Measurements from ENCODE around the gene HDAC9. TPM values are rescaled to one million over a fixed set of nuclear protein-coding genes. Genes with fewer than 3 reads are reported as not detected.

HDAC9 gene
- total RNA-seq, 1 donor from 2014 or later, result 28.6 TPM

- Histone ChIP-seq H3K4me3 (no peak overlapping the region), H3K4me2 (no peak overlapping the region), H3K9me3 (ENCODE audit: low read depth) (no peaks in the 10 kb centered on the region), H3K27ac (no peak overlapping the region), H4K20me1 (ENCODE audit: low read depth) (no peaks in the 10 kb centered on the region), H3K79me2 (ENCODE audit: low read depth) (no peaks in the 10 kb centered on the region), H3F3A (ENCODE audit: low read depth) (no peaks in the 10 kb centered on the region), H3K4me1 (no peaks in the 10 kb centered on the region), H3K9ac (no peak overlapping the region), H3K27me3 (no peaks in the 10 kb centered on the region), H3K36me3 (no peaks in the 10 kb centered on the region), H2AFZ (replicated peaks) (no peak overlapping the region)
- no peak for DNase-seq (ENCODE audit: low spot score)
- H3K4me1 Mint-ChIP-seq, result peaks cover 2% of the 10 kb centered on the region
- no peak for TF ChIP-seq EZH2 (IDR thresholded peaks at IDR 0.05)
- no peak for TF ChIP-seq CTCF (IDR thresholded peaks at IDR 0.05)
- TF ChIP-seq EZH2phosphoT487 (IDR thresholded peaks at IDR 0.05), result no peak
- H3K27ac Mint-ChIP-seq, result no peak overlapping the region
- H3K4me3 Mint-ChIP-seq, result no peak overlapping the region
- no peaks in the 10 kb centered on the region for H3K27me3 Mint-ChIP-seq (ENCODE audit: insufficient read depth, low read depth)
- no peaks in the 10 kb centered on the region for H3K36me3 Mint-ChIP-seq
- H3K9me3 Mint-ChIP-seq, result no peaks in the 10 kb centered on the region
These were observed 369.4 kb downstream of the HDAC9 start for GRCh38 chr7:18864967-18865366.

GRCh38 chr7:18866359-18867036 is 370.9 kb downstream of the HDAC9 start:
- Histone ChIP-seq H3K4me2 (no peak overlapping the region), H3K27ac (no peak overlapping the region), H3K27me3 (no peaks in the 10 kb centered on the region), H3K9ac (no peak overlapping the region), H3K79me2 (ENCODE audit: low read depth) (no peaks in the 10 kb centered on the region), H4K20me1 (ENCODE audit: low read depth) (no peaks in the 10 kb centered on the region), H3K4me1 (no peaks in the 10 kb centered on the region), H3F3A (ENCODE audit: low read depth) (no peaks in the 10 kb centered on the region), H3K36me3 (no peaks in the 10 kb centered on the region), H2AFZ (replicated peaks) (no peak overlapping the region), H3K4me3 (no peak overlapping the region), H3K9me3 (ENCODE audit: low read depth) (no peaks in the 10 kb centered on the region)
- Mint-ChIP-seq H3K4me1 (peaks cover 2% of the 10 kb centered on the region), H3K36me3 (no peaks in the 10 kb centered on the region), H3K9me3 (no peaks in the 10 kb centered on the region), H3K27me3 (ENCODE audit: insufficient read depth, low read depth) (no peaks in the 10 kb centered on the region), H3K4me3 (no peak overlapping the region), H3K27ac (no peak overlapping the region)
- no peak for DNase-seq (ENCODE audit: low spot score)
- TF ChIP-seq EZH2 (IDR thresholded peaks at IDR 0.05) (no peak), CTCF (IDR thresholded peaks at IDR 0.05) (no peak), EZH2phosphoT487 (IDR thresholded peaks at IDR 0.05) (no peak)

GRCh38 chr7:18872344-18872743 is 376.8 kb downstream of the HDAC9 start:
- no peak overlapping the region for H3K27ac ChIP-seq
- H3K27ac Mint-ChIP-seq, result no peak overlapping the region
- H2AFZ ChIP-seq (replicated peaks), result no peak overlapping the region

More at GRCh38 chr7:18872344-18872743, 376.8 kb downstream of the HDAC9 start:
- no peak overlapping the region for H3K4me2 ChIP-seq
- no peaks in the 10 kb centered on the region for H3K9me3 ChIP-seq (ENCODE audit: low read depth)
- H3K27me3 ChIP-seq, result no peaks in the 10 kb centered on the region
- no peaks in the 10 kb centered on the region for H3K79me2 ChIP-seq (ENCODE audit: low read depth)
- DNase-seq (ENCODE audit: low spot score), result no peak
- H3K4me3 Mint-ChIP-seq, result no peak overlapping the region
- no peaks in the 10 kb centered on the region for H3K4me1 ChIP-seq
- no peaks in the 10 kb centered on the region for H3K27me3 Mint-ChIP-seq (ENCODE audit: insufficient read depth, low read depth)
- H4K20me1 ChIP-seq (ENCODE audit: low read depth), result no peaks in the 10 kb centered on the region
- no peak overlapping the region for H3K4me3 ChIP-seq
- no peaks in the 10 kb centered on the region for H3K36me3 ChIP-seq
- H3F3A ChIP-seq (ENCODE audit: low read depth), result no peaks in the 10 kb centered on the region
- no peaks in the 10 kb centered on the region for H3K36me3 Mint-ChIP-seq
- no peaks in the 10 kb centered on the region for H3K4me1 Mint-ChIP-seq
- H3K9me3 Mint-ChIP-seq, result no peaks in the 10 kb centered on the region
- TF ChIP-seq EZH2phosphoT487 (IDR thresholded peaks at IDR 0.05), result no peak
- TF ChIP-seq EZH2 (IDR thresholded peaks at IDR 0.05), result no peak
- TF ChIP-seq CTCF (IDR thresholded peaks at IDR 0.05), result no peak
- H3K9ac ChIP-seq, result no peak overlapping the region
